Glutamatergic neuron (in vitro differentiated cells): ENCODE data around the gene STX7. TPM values are rescaled to one million over a fixed set of nuclear protein-coding genes. Genes with fewer than 3 reads are reported as not detected.

Source experiments
- DNase-seq: peaks from one replicate; pipeline ENCODE4 v3.0.0; 2022
- H3K27ac Mint-ChIP-seq: one replicate; pipeline ENCODE4 v1.8.0; 2020; ENCODE audit warnings: mild to moderate bottlenecking, mixed read lengths, inconsistent platforms; ENCODE audit not compliant: unreplicated experiment
- H3K27me3 Mint-ChIP-seq: one replicate; pipeline ENCODE4 v1.8.0; 2020; ENCODE audit warnings: mild to moderate bottlenecking, moderate library complexity, mixed read lengths, inconsistent platforms; ENCODE audit not compliant: unreplicated experiment
- H3K36me3 Mint-ChIP-seq: one replicate; pipeline ENCODE4 v1.8.0; 2020; ENCODE audit warnings: mild to moderate bottlenecking, mixed read lengths, inconsistent platforms; ENCODE audit not compliant: unreplicated experiment
- H3K4me1 Mint-ChIP-seq: one replicate; pipeline ENCODE4 v1.8.0; 2020; ENCODE audit warnings: mild to moderate bottlenecking, low read depth, mixed read lengths, inconsistent platforms; ENCODE audit not compliant: unreplicated experiment
- H3K4me3 Mint-ChIP-seq: one replicate; pipeline ENCODE4 v1.8.0; 2020; ENCODE audit warnings: mild to moderate bottlenecking, mixed read lengths, inconsistent platforms; ENCODE audit not compliant: unreplicated experiment
- H3K9me3 Mint-ChIP-seq: one replicate; pipeline ENCODE4 v1.8.0; 2020; ENCODE audit warnings: mild to moderate bottlenecking, moderate library complexity, mixed read lengths, inconsistent platforms; ENCODE audit not compliant: unreplicated experiment
- total RNA-seq: library from RNA; stranded (reverse); fragmentation: NEBNext Ultra II Directional; extraction: Animal tissue kit (Norgen Biotek cat#: 25700); gene quantifications from one replicate; pipeline ENCODE4 v1.2.1, GENCODE V29; 2021; ENCODE audit not compliant: unreplicated experiment
- TF ChIP-seq, protein P1 (sequence below): fragments of 200-600 bp; sonication (generic); IDR thresholded peaks from one replicate; pipeline ENCODE4 v1.5.0; 2021; ENCODE audit not compliant: partially characterized antibody, unreplicated experiment

The STX7 gene
- total RNA-seq, 1 donor from 2014 or later = 62.7 TPM

DNA sequence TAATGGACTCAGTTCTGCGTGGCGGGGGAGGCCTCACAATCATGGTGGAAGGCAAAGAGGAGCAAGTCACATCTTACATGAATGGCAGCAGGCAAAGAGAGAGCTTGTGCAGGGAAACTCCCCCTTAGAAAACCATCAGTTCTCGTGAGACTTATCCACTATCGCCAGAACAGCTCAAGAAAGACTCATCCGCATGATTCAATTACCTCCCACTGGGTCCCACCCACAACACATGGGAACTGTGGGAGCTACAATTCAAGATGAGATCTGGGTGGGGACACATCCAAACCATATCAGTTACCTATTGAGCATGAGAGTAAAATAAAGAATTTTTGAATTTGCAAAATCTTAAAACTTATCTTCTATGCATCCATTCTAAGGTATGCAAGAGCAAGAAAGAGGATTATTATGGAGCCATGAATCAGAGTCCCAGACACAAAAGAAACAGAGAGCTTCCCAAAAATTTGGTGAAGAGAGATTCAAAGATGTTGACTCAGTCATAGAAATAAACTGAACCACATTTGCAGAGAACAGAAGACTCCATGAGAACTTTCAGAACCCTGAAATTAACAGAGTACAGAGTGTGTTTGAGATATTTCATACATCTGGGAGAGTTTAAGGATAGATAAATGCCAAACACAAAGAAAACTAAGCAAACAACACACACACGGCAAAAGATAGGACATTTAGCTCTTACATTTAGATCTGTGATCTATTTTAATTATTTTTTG is 94.5 kb downstream of the STX7 start:
- H3K36me3 Mint-ChIP-seq = no peaks in the 10 kb centered on the region
- H3K9me3 Mint-ChIP-seq = peaks cover 3% of the 10 kb centered on the region
- no peak overlapping the region for H3K4me3 Mint-ChIP-seq
- TF ChIP-seq, protein P1, sequence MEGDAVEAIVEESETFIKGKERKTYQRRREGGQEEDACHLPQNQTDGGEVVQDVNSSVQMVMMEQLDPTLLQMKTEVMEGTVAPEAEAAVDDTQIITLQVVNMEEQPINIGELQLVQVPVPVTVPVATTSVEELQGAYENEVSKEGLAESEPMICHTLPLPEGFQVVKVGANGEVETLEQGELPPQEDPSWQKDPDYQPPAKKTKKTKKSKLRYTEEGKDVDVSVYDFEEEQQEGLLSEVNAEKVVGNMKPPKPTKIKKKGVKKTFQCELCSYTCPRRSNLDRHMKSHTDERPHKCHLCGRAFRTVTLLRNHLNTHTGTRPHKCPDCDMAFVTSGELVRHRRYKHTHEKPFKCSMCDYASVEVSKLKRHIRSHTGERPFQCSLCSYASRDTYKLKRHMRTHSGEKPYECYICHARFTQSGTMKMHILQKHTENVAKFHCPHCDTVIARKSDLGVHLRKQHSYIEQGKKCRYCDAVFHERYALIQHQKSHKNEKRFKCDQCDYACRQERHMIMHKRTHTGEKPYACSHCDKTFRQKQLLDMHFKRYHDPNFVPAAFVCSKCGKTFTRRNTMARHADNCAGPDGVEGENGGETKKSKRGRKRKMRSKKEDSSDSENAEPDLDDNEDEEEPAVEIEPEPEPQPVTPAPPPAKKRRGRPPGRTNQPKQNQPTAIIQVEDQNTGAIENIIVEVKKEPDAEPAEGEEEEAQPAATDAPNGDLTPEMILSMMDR = no peak
- H3K27me3 Mint-ChIP-seq = no peaks in the 10 kb centered on the region
- H3K27ac Mint-ChIP-seq = no peak overlapping the region
- peaks cover 2% of the 10 kb centered on the region for H3K4me1 Mint-ChIP-seq
- DNase-seq = no peak

DNA sequence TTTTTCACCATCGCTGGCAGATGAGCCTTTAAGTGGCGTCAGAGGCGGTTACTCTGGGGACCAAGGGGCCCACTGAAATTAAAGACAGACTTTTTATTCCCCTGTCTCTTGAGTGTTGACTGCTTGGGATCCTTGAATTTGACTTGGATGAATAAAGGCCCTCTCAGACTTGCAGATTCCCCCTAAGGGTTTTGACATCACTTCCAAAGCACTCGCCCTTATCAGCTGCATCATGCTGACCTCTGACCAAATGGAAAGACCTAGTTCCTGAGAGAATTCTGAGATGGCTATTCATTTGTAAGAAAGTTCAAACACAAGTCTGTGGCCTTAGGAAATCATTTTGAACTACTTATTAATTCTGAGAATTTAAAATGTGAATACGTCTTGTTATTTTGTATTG is 98.2 kb downstream of the STX7 start:
- peaks cover 2% of the 10 kb centered on the region for H3K4me1 Mint-ChIP-seq
- no peak for DNase-seq
- no peak overlapping the region for H3K27ac Mint-ChIP-seq
- peaks cover 3% of the 10 kb centered on the region for H3K9me3 Mint-ChIP-seq
- H3K27me3 Mint-ChIP-seq = no peaks in the 10 kb centered on the region
- no peak overlapping the region for H3K4me3 Mint-ChIP-seq
- TF ChIP-seq, protein P1 = no peak
- no peaks in the 10 kb centered on the region for H3K36me3 Mint-ChIP-seq

DNA sequence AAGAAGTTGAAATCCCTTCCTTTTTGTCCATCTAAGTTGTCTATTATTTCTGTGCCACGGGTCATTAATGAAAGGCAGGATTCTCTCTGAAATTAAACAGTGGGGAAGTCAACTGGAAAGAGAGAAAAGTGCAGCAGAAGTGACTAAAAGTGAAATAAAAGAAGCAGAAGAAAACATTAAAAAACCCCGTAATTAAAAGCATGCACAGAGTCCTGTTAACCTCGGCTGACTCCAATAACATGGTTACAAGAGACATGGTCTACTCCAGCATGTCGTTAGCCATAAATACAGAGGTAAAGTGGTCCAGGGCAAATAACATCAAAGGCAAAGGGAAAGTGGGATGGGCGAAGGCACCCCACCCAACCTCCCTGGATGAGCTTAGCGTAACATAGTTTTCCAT is 98.6 kb downstream of the STX7 start:
- TF ChIP-seq, protein P1 = no peak
- Mint-ChIP-seq H3K27ac (no peak overlapping the region), H3K27me3 (no peaks in the 10 kb centered on the region), H3K4me3 (no peak overlapping the region), H3K9me3 (peaks cover 3% of the 10 kb centered on the region), H3K4me1 (peaks cover 2% of the 10 kb centered on the region), H3K36me3 (no peaks in the 10 kb centered on the region)
- no peak for DNase-seq

DNA sequence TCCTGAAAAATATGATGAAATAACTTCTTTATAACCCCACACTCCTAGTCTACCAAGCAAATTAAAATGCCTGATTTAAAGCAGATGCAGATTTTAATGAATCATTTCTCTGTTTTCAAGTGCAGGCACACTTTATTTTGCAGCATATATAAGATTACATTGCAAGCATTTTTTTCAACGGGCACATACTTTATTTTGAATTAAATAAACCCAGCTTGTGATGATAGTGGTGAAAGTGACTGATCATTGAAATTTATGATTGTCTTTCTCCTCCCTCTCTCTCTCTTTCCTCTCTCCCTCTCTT is 99.5 kb downstream of the STX7 start:
- H3K27ac Mint-ChIP-seq = no peak overlapping the region
- H3K36me3 Mint-ChIP-seq = no peaks in the 10 kb centered on the region
- H3K9me3 Mint-ChIP-seq = peaks cover 3% of the 10 kb centered on the region
- H3K4me3 Mint-ChIP-seq = no peak overlapping the region
- H3K4me1 Mint-ChIP-seq = peaks cover 2% of the 10 kb centered on the region
- no peaks in the 10 kb centered on the region for H3K27me3 Mint-ChIP-seq
- TF ChIP-seq, protein P1 = no peak
- no peak for DNase-seq

DNA sequence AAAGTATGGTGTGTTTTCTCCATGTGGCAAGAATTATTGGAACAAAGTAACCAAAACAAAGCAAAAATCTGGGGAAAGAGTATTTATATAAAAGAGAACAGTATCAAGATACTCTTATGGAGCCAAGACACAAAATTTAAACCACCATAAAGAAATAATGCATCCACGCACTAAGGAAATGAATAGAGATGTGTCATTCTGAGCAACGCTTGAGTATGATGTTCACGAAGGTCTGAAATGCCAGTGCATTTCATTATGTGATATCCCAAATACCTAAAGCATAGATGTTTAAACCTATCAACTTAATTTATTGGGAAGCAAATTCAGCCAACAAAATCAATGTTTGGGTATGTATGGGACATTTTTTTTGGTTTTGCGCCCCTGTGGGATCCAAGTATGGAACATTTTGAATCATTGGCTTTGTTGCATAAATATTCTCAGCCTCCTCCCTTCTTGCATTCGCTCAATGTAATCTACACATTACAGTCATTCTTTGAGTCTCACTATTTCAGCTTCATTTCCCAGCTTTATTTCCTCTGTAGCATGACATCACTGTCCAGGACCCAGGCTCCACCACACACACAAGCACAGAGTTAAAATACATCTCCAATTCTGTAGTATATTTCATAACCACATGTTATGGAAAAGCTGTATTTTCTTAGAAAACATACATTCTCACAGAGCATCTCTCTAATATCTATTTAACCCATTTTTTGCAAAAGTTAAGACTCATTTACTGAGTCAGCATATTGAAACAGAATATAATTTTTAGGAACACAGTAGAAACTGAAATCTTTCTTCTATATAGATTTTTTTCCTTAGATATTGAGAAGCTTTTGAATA is 100.0 kb downstream of the STX7 start:
- no peak for DNase-seq
- no peak overlapping the region for H3K4me3 Mint-ChIP-seq
- peaks cover 2% of the 10 kb centered on the region for H3K4me1 Mint-ChIP-seq
- H3K9me3 Mint-ChIP-seq = peaks cover 3% of the 10 kb centered on the region
- no peak overlapping the region for H3K27ac Mint-ChIP-seq
- TF ChIP-seq, protein P1 = no peak
- no peaks in the 10 kb centered on the region for H3K36me3 Mint-ChIP-seq
- H3K27me3 Mint-ChIP-seq = no peaks in the 10 kb centered on the region
